ENCODE results near the gene SHH.

The SHH gene

GRCh38 chr7:155765458-155765857, 46.8 kb downstream of the SHH start:
- no peak for DNase-seq (ENCODE audit: low read depth)
- in situ Hi-C loops (cut with HindIII; ENCODE audit: low sequenced_read_pairs) = no loop called here
- H3K4me3 ChIP-seq (ENCODE audit: low read depth, low read length) = no peak overlapping the region
- no peak for TF ChIP-seq CTCF (IDR thresholded peaks at IDR 0.05; ENCODE audit: low read depth, low read length, missing control alignments)

GRCh38 chr7:155764438-155764793, 47.8 kb downstream of the SHH start:
- no peak for DNase-seq (ENCODE audit: low read depth)
- in situ Hi-C loops (cut with HindIII; ENCODE audit: low sequenced_read_pairs) = no loop called here
- no peak overlapping the region for H3K4me3 ChIP-seq (ENCODE audit: low read depth, low read length)
- TF ChIP-seq CTCF (IDR thresholded peaks at IDR 0.05; ENCODE audit: low read depth, low read length, missing control alignments) = no peak

- no peak for DNase-seq (ENCODE audit: low read depth)
- TF ChIP-seq CTCF (IDR thresholded peaks at IDR 0.05; ENCODE audit: low read depth, low read length, missing control alignments) = no peak
- no peak overlapping the region for H3K4me3 ChIP-seq (ENCODE audit: low read depth, low read length)
- in situ Hi-C loops (cut with HindIII; ENCODE audit: low sequenced_read_pairs) = no loop called here
These were observed 48.4 kb downstream of the SHH start for GRCh38 chr7:155763691-155764437.

GRCh38 chr7:155763122-155763521, 49.1 kb downstream of the SHH start:
- in situ Hi-C loops (cut with HindIII; ENCODE audit: low sequenced_read_pairs) = no loop called here
- no peak for DNase-seq (ENCODE audit: low read depth)
- no peak for TF ChIP-seq CTCF (IDR thresholded peaks at IDR 0.05; ENCODE audit: low read depth, low read length, missing control alignments)
- H3K4me3 ChIP-seq (ENCODE audit: low read depth, low read length) = no peak overlapping the region

- H3K4me3 ChIP-seq (ENCODE audit: low read depth, low read length) = no peak overlapping the region
- no peak for TF ChIP-seq CTCF (IDR thresholded peaks at IDR 0.05; ENCODE audit: low read depth, low read length, missing control alignments)
- in situ Hi-C loops (cut with HindIII; ENCODE audit: low sequenced_read_pairs) = no loop called here
- no peak for DNase-seq (ENCODE audit: low read depth)
These were observed 49.6 kb downstream of the SHH start for GRCh38 chr7:155762655-155763054.

- TF ChIP-seq CTCF (IDR thresholded peaks at IDR 0.05; ENCODE audit: low read depth, low read length, missing control alignments) = no peak
- in situ Hi-C loops (cut with HindIII; ENCODE audit: low sequenced_read_pairs) = no loop called here
- DNase-seq (ENCODE audit: low read depth) = no peak
- H3K4me3 ChIP-seq (ENCODE audit: low read depth, low read length) = no peak overlapping the region
These were observed 50.2 kb downstream of the SHH start for GRCh38 chr7:155762036-155762435.

Data from astrocyte of the cerebellum (primary cell).